ENCODE results near the gene EFCC1.

The EFCC1 gene

DNA sequence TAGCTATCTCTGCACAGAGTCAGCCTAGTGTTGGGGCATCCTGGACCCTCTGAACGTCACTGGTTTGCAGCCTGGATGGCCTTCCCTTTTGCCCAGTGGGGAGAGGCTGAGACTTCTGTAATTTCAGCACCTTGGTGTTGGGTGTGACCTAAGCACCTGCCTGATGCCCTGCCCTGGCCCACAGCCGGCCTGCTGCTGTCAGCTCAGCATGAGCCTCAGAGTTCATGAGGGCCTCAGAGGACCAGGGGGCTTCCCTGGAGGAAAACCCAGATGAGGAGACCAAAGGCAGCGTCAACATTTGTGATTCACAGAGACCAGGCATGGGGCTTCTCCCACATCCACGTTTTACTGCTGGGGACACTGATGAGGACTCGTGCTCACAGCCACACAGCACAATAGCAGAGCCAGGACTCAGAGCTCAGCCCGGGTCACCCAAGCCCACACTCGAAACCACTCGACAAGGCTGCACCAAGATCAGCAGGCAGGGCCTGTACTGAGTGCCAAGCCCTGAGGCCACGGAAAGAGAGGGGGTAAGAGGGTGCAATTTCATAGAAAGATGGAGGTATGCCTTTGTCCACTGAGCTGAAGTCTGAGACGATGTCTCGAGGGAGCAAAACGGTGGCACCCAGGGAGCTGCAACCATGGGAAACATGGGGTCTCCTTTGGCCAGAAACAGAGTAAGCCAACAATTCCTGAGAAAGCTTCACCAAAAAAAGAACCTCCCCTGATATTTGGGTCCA, 49.6 kb downstream of the EFCC1 start:
- Histone ChIP-seq H3K36me3 (no peaks in the 10 kb centered on the region; the same call in 1 of the 2 replicates), H3K9me3 (peaks cover 30% of the 10 kb centered on the region)

DNA sequence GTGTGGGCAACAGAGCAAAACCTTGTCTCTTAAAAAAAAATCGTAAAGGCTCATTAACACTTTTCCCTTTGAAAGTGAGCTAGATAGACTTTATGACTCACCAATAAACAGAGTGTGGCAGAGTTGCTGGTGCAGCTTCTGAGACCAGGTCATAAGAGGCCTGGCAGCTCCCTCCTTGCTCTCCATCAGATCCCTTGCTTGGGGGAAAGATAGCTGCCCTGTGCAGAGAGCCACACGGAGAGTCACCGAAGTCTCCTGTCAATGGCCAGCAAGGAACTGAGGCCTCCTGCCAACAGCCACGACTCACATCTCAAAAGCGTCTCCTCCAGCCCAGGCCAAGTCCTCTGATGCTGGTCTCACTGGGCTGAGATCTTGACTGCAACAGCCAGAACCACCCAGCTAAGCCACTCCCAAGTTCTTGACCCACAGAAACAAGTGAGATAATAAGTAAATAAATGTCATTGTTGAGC, 50.8 kb downstream of the EFCC1 start:
- Histone ChIP-seq H3K4me1 (peaks cover 51% of the 10 kb centered on the region), H3K27me3 (peaks cover 3% of the 10 kb centered on the region; the same call in 1 of the 2 replicates), H3K27ac (no peak overlapping the region; the same call in 1 of the 2 replicates), H3K9me3 (peaks cover 19% of the 10 kb centered on the region), H3K4me3 (no peak overlapping the region), H3K9ac (no peak overlapping the region), H3K4me2 (peak overlapping the region; percentile 13; the same call in 1 of the 2 replicates), H4K20me1 (no peaks in the 10 kb centered on the region), H3K36me3 (no peaks in the 10 kb centered on the region)
- TF ChIP-seq Cebpa-rat (IDR thresholded peaks at IDR 0.05) = no peak

More for the DNA sequence above, 49.6 kb downstream of the EFCC1 start:
- H3K4me1 ChIP-seq = peaks cover 46% of the 10 kb centered on the region
- H4K20me1 ChIP-seq = no peaks in the 10 kb centered on the region
- no peak overlapping the region for H3K9ac ChIP-seq
- no peak overlapping the region for H3K27ac ChIP-seq
- TF ChIP-seq Cebpa-rat (IDR thresholded peaks at IDR 0.05) = no peak
- no peak overlapping the region for H3K4me2 ChIP-seq
- peaks cover 15% of the 10 kb centered on the region for H3K27me3 ChIP-seq
- H3K4me3 ChIP-seq = no peak overlapping the region

DNA sequence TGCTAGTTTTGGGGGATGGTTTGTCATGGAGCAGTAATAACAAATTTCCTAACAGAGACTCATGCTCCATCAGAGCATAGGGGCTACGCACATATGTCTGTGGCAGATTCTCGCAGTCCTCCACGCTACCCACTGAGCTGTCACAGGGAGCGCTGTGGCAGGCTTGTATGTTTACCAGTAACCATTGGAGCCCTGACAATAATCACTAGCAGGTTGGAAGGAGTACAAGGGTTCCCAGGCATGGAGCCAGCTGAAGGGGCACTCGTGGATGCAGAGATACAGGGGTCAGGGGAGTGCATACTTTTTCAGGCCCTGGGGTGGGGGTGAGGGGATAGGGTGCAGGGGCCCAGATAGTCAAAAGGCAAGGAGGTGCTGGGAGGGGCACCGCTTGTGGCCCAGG, 51.6 kb downstream of the EFCC1 start:
- Histone ChIP-seq H3K27me3 (no peaks in the 10 kb centered on the region), H3K27ac (no peak overlapping the region), H3K4me3 (no peak overlapping the region), H3K9me3 (peaks cover 13% of the 10 kb centered on the region), H3K4me1 (peaks cover 57% of the 10 kb centered on the region), H3K4me2 (no peak overlapping the region), H3K36me3 (no peaks in the 10 kb centered on the region), H4K20me1 (no peaks in the 10 kb centered on the region), H3K9ac (no peak overlapping the region)
- no peak for TF ChIP-seq Cebpa-rat (IDR thresholded peaks at IDR 0.05)

DNA sequence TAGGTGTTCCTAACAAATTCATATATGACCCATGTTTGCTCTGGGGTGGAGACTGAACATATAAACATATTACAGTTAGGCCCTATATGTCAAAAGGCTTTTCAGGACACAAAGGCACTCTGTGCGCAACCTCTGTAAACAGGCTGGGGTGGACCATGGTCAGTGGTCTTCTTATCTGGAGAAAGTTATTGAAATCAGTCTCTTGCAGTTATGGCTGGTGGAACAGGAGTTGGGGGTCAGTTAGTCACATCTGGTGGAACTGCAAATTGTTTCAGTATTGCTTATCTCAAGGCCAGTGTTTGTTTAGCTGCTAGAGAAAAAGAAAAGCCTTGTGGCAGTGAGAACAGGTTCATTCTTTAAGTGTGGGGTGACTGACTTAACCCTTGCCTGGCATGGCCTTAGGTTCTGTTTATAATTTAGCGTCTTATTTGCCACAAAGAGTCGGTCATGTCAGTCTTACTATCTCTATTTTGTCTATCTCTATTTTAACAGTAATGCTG, 53.6 kb downstream of the EFCC1 start:
- no peak overlapping the region for H3K4me3 ChIP-seq
- TF ChIP-seq Cebpa-rat (IDR thresholded peaks at IDR 0.05) = no peak
- no peaks in the 10 kb centered on the region for H3K36me3 ChIP-seq
- no peak overlapping the region; the same call in 1 of the 2 replicates for H3K9ac ChIP-seq
- H3K27me3 ChIP-seq = no peaks in the 10 kb centered on the region
- no peaks in the 10 kb centered on the region for H3K9me3 ChIP-seq
- no peak overlapping the region; the same call in 1 of the 2 replicates for H3K27ac ChIP-seq
- no peak overlapping the region for H3K4me2 ChIP-seq
- no peaks in the 10 kb centered on the region for H4K20me1 ChIP-seq
- peaks cover 76% of the 10 kb centered on the region for H3K4me1 ChIP-seq

DNA sequence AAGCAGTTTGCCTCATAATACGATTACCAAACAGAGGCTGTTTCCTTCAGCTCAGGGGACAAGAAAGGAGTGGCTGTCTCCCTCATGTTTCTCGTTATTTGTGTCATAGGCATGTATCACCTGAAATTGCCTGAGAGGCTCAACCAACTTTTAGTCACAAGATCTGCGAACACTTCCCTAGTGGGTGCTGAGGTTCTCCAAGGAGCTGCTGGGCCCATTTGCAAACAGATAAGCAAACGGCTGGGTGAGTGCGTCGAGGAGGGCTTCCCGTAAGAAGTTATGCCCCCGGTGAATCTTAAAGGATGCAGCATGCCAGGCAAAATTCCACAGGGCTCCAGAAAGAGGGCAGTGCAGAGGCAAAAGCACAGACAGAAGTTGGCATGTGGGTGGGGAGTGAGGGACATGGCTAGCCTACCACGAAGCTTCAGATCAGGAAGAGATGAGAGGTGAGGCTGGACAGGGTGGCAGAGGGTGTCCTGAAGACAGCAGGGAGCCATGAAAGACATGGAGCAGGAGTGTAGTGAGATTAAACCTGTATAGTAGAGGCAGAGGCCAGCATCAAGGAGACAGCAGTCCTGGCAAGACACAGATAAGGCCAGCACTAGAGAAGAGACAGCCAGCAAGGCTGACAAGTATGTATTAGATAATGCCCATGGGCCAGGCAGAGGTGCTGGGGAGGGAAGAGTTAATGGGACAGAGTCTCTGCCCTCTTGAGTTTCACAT, 55.5 kb downstream of the EFCC1 start:
- Histone ChIP-seq H3K9ac (peak overlapping the region; percentile 31; the same call in 1 of the 2 replicates), H3K9me3 (no peaks in the 10 kb centered on the region), H3K36me3 (no peaks in the 10 kb centered on the region), H3K4me2 (peak overlapping the region; percentile 38), H3K4me1 (peaks cover 88% of the 10 kb centered on the region), H4K20me1 (no peaks in the 10 kb centered on the region), H3K27ac (peak overlapping the region; percentile 30; the same call in 1 of the 2 replicates), H3K4me3 (no peak overlapping the region), H3K27me3 (no peaks in the 10 kb centered on the region)
- no peak for TF ChIP-seq Cebpa-rat (IDR thresholded peaks at IDR 0.05)

DNA sequence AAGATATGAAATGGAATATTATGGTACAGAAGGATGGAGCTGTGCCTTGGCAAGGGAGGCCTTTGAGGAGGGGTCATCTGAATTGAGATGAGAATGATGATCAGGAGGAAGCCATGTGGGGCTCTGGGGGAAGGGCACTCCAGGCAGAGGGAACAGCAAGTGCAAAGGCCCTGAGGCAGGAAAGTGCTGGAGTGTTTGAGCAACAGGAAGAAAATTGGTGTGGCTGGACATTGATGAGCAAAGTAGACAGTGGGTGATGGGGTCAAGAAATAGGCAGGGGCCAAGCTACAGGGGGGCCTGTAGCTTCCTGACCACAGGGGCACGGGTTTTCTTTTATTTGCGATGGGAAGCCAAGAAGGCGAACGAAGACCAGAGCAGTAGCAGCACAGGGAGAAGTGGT, 56.1 kb downstream of the EFCC1 start:
- Histone ChIP-seq H3K9me3 (no peaks in the 10 kb centered on the region), H3K4me1 (peaks cover 88% of the 10 kb centered on the region), H4K20me1 (no peaks in the 10 kb centered on the region), H3K27me3 (no peaks in the 10 kb centered on the region), H3K36me3 (no peaks in the 10 kb centered on the region), H3K4me3 (no peak overlapping the region), H3K9ac (no peak overlapping the region), H3K4me2 (no peak overlapping the region), H3K27ac (no peak overlapping the region)
- no peak for TF ChIP-seq Cebpa-rat (IDR thresholded peaks at IDR 0.05)

DNA sequence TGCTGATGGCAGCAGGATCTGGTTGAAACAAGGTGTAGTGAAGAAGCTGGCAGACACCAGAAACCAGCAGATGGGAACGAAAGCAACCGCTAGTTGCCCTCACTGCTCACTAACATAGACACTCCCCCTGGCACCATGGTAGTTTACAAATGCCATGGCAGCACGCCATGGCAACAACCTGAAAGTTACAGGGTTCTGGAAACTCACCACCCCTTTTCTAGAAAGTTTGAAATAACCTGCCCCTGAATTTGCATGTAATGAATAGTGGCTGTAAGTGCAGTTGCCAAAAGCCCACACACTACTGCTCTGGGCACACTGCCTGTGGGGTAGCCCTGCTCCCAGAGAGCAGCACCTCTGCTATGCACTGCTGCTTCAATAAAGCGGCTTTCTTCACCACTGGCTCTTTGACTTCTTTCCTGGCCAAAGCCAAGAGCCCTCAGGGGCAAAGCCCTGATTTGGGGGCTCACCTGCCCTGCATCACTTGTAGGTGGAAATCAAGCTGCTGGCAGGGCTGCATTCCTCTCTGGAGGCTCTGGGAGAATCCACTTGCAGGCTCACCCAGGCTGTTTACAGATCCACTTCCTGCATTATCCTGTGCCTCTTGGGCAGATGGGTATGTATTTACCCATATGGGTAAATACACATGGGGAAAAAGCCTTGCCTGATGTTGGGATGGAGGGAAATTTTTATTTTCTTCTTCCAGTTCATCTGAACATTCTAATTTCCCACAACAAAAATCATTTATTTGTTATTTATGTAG, 57.5 kb downstream of the EFCC1 start:
- H4K20me1 ChIP-seq = no peaks in the 10 kb centered on the region
- TF ChIP-seq Cebpa-rat (IDR thresholded peaks at IDR 0.05) = no peak
- H3K4me1 ChIP-seq = peaks cover 93% of the 10 kb centered on the region
- H3K36me3 ChIP-seq = no peaks in the 10 kb centered on the region
- no peaks in the 10 kb centered on the region for H3K27me3 ChIP-seq
- H3K27ac ChIP-seq = peak overlapping the region; percentile 87
- H3K9ac ChIP-seq = peak overlapping the region; percentile 75
- H3K9me3 ChIP-seq = no peaks in the 10 kb centered on the region
- H3K4me2 ChIP-seq = peak overlapping the region; percentile 97
- peak overlapping the region; percentile 53 for H3K4me3 ChIP-seq

DNA sequence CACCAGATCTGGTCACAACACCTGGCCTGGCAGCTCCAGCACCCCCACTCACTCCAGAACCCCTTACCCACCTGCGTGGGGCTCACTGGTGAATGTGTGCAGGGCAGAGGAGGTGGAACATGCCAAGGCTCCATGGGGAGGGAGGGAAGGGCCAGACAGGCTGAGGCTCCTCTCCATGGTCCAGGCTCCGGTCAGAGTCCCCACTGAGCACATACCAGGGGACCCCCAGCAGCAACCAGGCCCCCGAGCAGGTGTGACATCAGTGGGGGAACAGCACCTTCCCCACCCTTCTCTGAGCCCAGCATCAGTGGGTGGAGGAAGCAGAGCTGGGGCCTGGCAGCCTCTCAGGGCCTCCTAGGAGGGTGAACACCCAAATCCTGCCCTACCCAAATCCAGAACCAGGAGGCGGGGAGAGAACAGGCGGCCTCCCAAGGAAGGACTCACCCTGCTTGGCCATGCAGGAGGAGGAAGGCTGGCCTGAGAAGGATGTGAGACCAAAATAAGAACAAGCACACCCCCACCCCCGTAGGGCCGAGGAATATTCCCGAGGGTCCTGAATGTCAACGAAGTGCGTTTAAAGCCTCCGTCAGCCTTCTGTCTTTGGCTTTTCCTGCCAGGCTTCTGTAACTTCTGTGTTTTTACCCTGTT, 58.3 kb downstream of the EFCC1 start:
- Histone ChIP-seq H3K27ac (peak overlapping the region; percentile 87), H3K27me3 (no peaks in the 10 kb centered on the region), H3K4me1 (peaks cover 93% of the 10 kb centered on the region), H3K9ac (peak overlapping the region; percentile 75), H3K4me2 (peak overlapping the region; percentile 97), H3K4me3 (peak overlapping the region; percentile 53), H3K36me3 (no peaks in the 10 kb centered on the region), H4K20me1 (no peaks in the 10 kb centered on the region), H3K9me3 (no peaks in the 10 kb centered on the region)
- TF ChIP-seq Cebpa-rat (IDR thresholded peaks at IDR 0.05) = no peak
